SJSA1 (cell line): ENCODE measurements around the gene ATP6V1A. TPM values are rescaled to one million over a fixed set of nuclear protein-coding genes. Genes with fewer than 3 reads are reported as not detected.
"Not testable (repeated sequence)": the region's sequence is repeated elsewhere in the genome, so short reads cannot be mapped to it uniquely, and the experiment has no call there.

Experiments
- DNase-seq, 2 experiments: peaks; one replicate each; pipeline ENCODE4 v3.0.0-alpha.2; 2015 to 2020; ENCODE audit warnings: low spot score in 2 of 2, low read depth in 1 of 2
- H3K27ac ChIP-seq: fragments of 250-450 bp; sonication (Bioruptor Pico); 2 replicates; pipeline ENCODE4 v1.5.1; 2020; ENCODE audit warnings: mild to moderate bottlenecking, moderate library complexity
- H3K27me3 ChIP-seq: fragments of 250-450 bp; sonication (Bioruptor Pico); replicated peaks from 2 replicates; pipeline ENCODE4 v1.5.1; 2020; ENCODE audit warnings: mild to moderate bottlenecking, moderate library complexity
- H3K36me3 ChIP-seq: fragments of 250-450 bp; sonication (Bioruptor Pico); 2 replicates; pipeline ENCODE4 v1.5.1; 2020; ENCODE audit warnings: mild to moderate bottlenecking
- H3K4me1 ChIP-seq: fragments of 250-450 bp; sonication (Bioruptor Pico); replicated peaks from 2 replicates; pipeline ENCODE4 v1.6.1; 2021; ENCODE audit warnings: mild to moderate bottlenecking
- H3K4me3 ChIP-seq: fragments of 250-450 bp; sonication (Bioruptor Pico); 2 replicates; pipeline ENCODE4 v1.5.1; 2020; ENCODE audit warnings: mild to moderate bottlenecking
- H3K9me3 ChIP-seq: fragments of 250-450 bp; sonication (Bioruptor Pico); replicated peaks from 2 replicates; pipeline ENCODE4 v1.5.1; 2020; ENCODE audit warnings: mild to moderate bottlenecking
- total RNA-seq: library from RNA; depleted of rRNA; stranded (reverse); fragments of >200 nt; shearing (Covaris generic); gene quantifications from 2 replicates; pipeline ENCODE4 v1.2.3, GENCODE V29; 2014; rRNA removed

The ATP6V1A gene
- total RNA-seq, 1 experiment from 2014 or later, result 65.8 TPM

DNA sequence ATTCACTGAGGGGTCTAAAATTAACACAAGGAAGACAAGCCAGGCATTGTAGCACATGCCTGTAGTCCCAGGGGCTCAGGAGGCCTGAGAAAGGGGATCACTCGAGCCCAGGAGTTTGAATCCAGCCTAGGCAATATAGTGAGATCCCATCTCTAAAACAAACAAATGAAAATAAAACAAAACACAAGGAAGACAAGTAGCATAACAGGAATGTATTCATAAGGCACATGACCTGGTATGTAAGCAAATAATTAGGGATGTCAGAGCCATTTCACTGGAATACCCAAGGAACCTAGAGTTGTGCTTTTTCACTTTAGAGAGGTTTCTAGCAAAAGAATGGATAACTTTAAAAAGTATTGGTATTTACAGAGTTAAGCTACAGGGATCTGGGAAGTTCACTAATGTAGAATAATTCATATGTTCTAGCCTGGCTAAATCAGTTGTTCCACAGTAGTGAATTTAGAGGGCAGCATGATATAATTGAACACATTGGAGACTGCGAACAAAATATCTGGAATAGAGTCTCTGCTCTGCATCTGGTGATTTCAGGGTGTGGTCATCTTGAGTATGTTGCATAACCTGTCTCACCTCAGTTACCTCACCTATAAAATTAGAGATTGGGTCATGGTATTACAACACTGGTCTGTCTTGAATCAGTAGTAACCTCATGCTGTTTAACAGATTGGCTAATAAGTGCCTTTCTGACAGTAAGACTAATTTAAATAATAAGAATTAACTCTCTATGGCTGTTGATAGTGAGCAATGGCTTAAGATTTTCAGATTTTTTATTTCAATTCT lies 101.0 kb downstream of the ATP6V1A start:
- Histone ChIP-seq H3K4me3 (no peak overlapping the region), H3K4me1 (peaks cover 8% of the 10 kb centered on the region), H3K27ac (no peak overlapping the region; the same call in 1 of the 2 replicates), H3K36me3 (no peaks in the 10 kb centered on the region), H3K9me3 (no peaks in the 10 kb centered on the region), H3K27me3 (no peaks in the 10 kb centered on the region)
- no peak for DNase-seq

DNA sequence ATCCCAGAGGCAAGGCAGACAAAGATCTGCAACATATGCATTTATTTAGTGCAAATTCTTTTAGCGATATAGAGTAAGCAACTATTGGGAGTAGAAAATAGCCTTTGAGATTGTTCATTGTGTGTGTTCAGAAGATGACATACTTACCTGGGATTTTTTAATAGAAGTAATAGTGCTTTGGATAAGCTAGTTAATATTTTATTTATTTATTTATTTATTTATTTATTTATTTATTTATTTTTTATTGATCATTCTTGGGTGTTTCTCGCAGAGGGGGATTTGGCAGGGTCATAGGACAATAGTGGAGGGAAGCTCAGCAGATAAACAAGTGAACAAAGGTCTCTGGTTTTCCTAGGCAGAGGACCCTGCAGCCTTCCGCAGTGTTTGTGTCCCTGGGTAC lies 102.2 kb downstream of the ATP6V1A start:
- H3K27me3 ChIP-seq, H3K27ac ChIP-seq, DNase-seq, H3K9me3 ChIP-seq, H3K4me3 ChIP-seq, H3K4me1 ChIP-seq, H3K36me3 ChIP-seq: not testable (repeated sequence)

DNA sequence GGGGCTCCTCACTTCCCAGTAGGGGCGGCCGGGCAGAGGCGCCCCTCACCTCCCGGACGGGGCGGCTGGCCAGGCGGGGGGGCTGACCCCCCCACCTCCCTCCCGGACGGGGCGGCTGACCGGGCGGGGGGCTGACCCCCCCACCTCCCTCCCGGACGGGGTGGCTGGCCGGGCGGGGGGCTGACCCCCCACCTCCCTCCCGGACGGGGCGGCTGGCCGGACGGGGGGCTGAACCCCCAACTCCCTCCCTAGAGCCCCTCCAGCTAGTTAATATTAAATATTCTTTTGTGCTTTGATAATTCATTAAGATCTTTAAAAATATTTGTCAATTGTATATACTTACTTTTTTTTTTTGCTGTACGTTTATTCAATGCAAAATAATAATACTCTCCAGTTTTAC lies 103.0 kb downstream of the ATP6V1A start:
- not testable (repeated sequence) for DNase-seq

DNA sequence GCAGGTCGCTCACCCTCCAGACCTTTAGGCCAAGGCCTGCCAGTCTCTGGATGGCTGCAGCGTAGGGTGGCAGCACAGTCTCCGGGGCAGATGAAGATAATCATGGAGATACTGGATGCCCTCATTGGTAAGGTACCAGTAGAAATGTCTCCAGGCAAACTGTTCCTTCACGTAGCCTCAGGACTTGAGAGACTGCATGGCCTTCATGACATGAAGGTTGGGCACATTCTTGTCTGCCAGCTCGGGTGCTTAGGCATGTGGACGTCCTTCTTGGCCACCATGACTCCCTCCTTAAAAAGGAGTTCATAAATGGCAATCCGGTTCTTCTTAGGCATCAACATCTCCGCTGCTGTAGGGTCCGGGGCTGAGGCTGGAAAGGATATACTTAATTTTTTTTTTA lies 103.6 kb downstream of the ATP6V1A start:
- H3K9me3 ChIP-seq, result not testable (repeated sequence)

More for the DNA sequence above, 103.0 kb downstream of the ATP6V1A start:
- not testable (repeated sequence) for H3K27ac ChIP-seq, H3K36me3 ChIP-seq, H3K27me3 ChIP-seq, H3K4me3 ChIP-seq, H3K4me1 ChIP-seq, H3K9me3 ChIP-seq

DNA sequence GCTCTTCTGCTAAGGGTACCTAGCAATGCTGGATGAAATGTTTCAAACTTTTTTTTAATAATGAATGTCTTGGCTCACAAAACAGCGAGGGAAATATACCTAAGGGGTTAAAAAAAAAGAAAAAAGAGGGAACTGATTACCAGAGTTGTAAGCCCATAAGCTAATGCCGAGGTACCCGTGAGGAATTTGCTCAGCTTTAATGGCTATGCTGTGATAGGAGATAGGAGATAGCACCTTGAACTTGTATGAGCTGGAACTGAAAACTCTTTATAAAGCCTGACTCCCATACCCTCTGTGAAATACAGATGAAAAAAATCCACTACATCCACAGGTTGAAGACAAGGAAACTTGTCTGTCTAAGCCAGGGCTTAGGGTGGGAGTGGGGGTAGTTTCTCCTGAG lies 105.7 kb downstream of the ATP6V1A start:
- no peaks in the 10 kb centered on the region for H3K27me3 ChIP-seq
- H3K27ac ChIP-seq, result no peak overlapping the region
- peaks cover 6% of the 10 kb centered on the region for H3K4me1 ChIP-seq
- no peak for DNase-seq
- H3K9me3 ChIP-seq, result no peaks in the 10 kb centered on the region
- no peaks in the 10 kb centered on the region for H3K36me3 ChIP-seq
- H3K4me3 ChIP-seq, result no peak overlapping the region

More for the DNA sequence above, 103.6 kb downstream of the ATP6V1A start:
- not testable (repeated sequence) for H3K27me3 ChIP-seq, H3K27ac ChIP-seq, DNase-seq, H3K4me1 ChIP-seq, H3K4me3 ChIP-seq, H3K36me3 ChIP-seq

Other genes starting within 250 kb of the ATP6V1A start
- gene SPICE1, start 231.9 kb upstream of the ATP6V1A start, total RNA-seq, result 15.1 and 26.6 TPM in 2 replicates
- not detected in 2 replicates for gene SIDT1, start 214.5 kb upstream of the ATP6V1A start, total RNA-seq
- gene USF3, start 50.4 kb upstream of the ATP6V1A start, total RNA-seq, result 7.2 and 8.1 TPM in 2 replicates
- 165 and 166 TPM in 2 replicates for gene NAA50, start 786 bp upstream of the ATP6V1A start, total RNA-seq
- 13.8 and 29.7 TPM in 2 replicates for gene GRAMD1C, start 91.8 kb downstream of the ATP6V1A start, total RNA-seq
- 0.45 and 0.47 TPM in 2 replicates for gene ZDHHC23, start 201.0 kb downstream of the ATP6V1A start, total RNA-seq